HL-60 (cell line): ENCODE data around the gene SIRT4.

Source experiments
- DNase-seq, 2 experiments: peaks; one replicate each; pipeline ENCODE4 v3.0.0-alpha.2; 2010 to 2020; ENCODE audit warnings: low read depth in 1 of 2, low spot score in 1 of 2
- H3K27ac ChIP-seq: fragments of 250-450 bp; sonication (Bioruptor Pico); replicated peaks from 2 replicates; pipeline ENCODE4 v1.5.1; 2020; ENCODE audit warnings: mild to moderate bottlenecking, moderate library complexity
- H3K27me3 ChIP-seq: fragments of 250-450 bp; sonication (Bioruptor Pico); 2 replicates; pipeline ENCODE4 v1.5.1; 2021; ENCODE audit warnings: mild to moderate bottlenecking, moderate library complexity; ENCODE audit not compliant: insufficient read depth, poor library complexity, severe bottlenecking
- H3K4me3 ChIP-seq: replicated peaks from 2 replicates; pipeline ENCODE4 v1.5.1; 2011; ENCODE audit warnings: mild to moderate bottlenecking, control low read depth, low read length; ENCODE audit not compliant: insufficient read depth
- CTCF ChIP-seq: IDR thresholded peaks from one replicate; pipeline ENCODE4 v1.5.1; 2011; ENCODE audit warnings: low read length, control low read depth, inconsistent platforms; ENCODE audit not compliant: insufficient read depth
- GABPA ChIP-seq: IDR thresholded peaks from 2 replicates; pipeline ENCODE4 v1.6.1; 2012; ENCODE audit warnings: low read depth
- POLR2AphosphoS5 ChIP-seq: IDR thresholded peaks from 2 replicates; pipeline ENCODE4 v1.6.1; 2012; ENCODE audit warnings: low read depth
- REST ChIP-seq: IDR thresholded peaks from 2 replicates; pipeline ENCODE4 v1.6.1; 2012; ENCODE audit warnings: low read depth; ENCODE audit not compliant: insufficient replicate concordance
- SPI1 ChIP-seq: IDR thresholded peaks from 2 replicates; pipeline ENCODE4 v1.6.1; 2012; ENCODE audit warnings: low read depth, mild to moderate bottlenecking, borderline replicate concordance

Gene SIRT4

GRCh38 chr12:120337730-120338129 is 35.6 kb downstream of the SIRT4 start:
- no peak for TF ChIP-seq REST
- no peak for TF ChIP-seq CTCF
- TF ChIP-seq SPI1, result no peak
- TF ChIP-seq POLR2AphosphoS5, result no peak
- TF ChIP-seq GABPA, result no peak
- Histone ChIP-seq H3K27ac (no peak overlapping the region), H3K4me3 (no peak overlapping the region), H3K27me3 (no peaks in the 10 kb centered on the region)
- DNase-seq, result no peak

- no peak for DNase-seq
- Histone ChIP-seq H3K27me3 (no peaks in the 10 kb centered on the region), H3K27ac (no peak overlapping the region), H3K4me3 (no peak overlapping the region)
- TF ChIP-seq CTCF, result no peak
- no peak for TF ChIP-seq REST
- TF ChIP-seq POLR2AphosphoS5, result no peak
Measured at GRCh38 chr12:120339256-120339655, 37.1 kb downstream of the SIRT4 start.

GRCh38 chr12:120342175-120343038 is 40.3 kb downstream of the SIRT4 start:
- Histone ChIP-seq H3K27me3 (no peaks in the 10 kb centered on the region), H3K27ac (no peak overlapping the region), H3K4me3 (no peak overlapping the region)
- no peak for TF ChIP-seq GABPA
- TF ChIP-seq REST, result no peak
- no peak for TF ChIP-seq SPI1
- TF ChIP-seq CTCF, result no peak
- TF ChIP-seq POLR2AphosphoS5, result no peak
- no peak for DNase-seq
